ENCODE data around the gene EML1. TPM values are rescaled to one million over a fixed set of nuclear protein-coding genes. Genes with fewer than 3 reads are reported as not detected.

Gene EML1
- total and polyA plus RNA-seq, 2 donors from 2014 or later: 7.9 to 35.9 TPM

- Histone ChIP-seq H3K4me3 (ENCODE audit: low read length in 3 of 3) (no peak overlapping the region), H3K27me3 (ENCODE audit: control insufficient read depth, insufficient read depth, low read length) (no peaks in the 10 kb centered on the region), H3K36me3 (ENCODE audit: control insufficient read depth in 2 of 3, insufficient read depth in 3 of 3, low read length in 3 of 3) (no peaks in the 10 kb centered on the region), H3K9me3 (ENCODE audit: control insufficient read depth in 2 of 3, insufficient read depth in 1 of 3, low read length in 3 of 3) (no peaks in the 10 kb centered on the region), H3K27ac (ENCODE audit: low read depth in 2 of 2, low read length in 2 of 2) (no peak overlapping the region), H3K4me1 (ENCODE audit: control insufficient read depth in 2 of 3, insufficient read depth in 2 of 3, low read depth in 1 of 3, low read length in 3 of 3) (no peaks in the 10 kb centered on the region), H3K9ac (ENCODE audit: low read length in 3 of 3) (no peak overlapping the region)
- FAIRE-seq: no peak
- DNase-seq: no peak
- intact Hi-C loops (cut with DNase I): loop anchor here (5.0 kb wide), 1 partner anchor 161 kb away; no protein-coding TSS in a partner anchor
- no peak for TF ChIP-seq CTCF (IDR thresholded peaks at IDR 0.05; ENCODE audit: borderline replicate concordance, extremely low read depth, insufficient read depth)
Measured at GRCh38 chr14:99888149-99888548, 94.9 kb downstream of the EML1 start.

- TF ChIP-seq CTCF (IDR thresholded peaks at IDR 0.05; ENCODE audit: borderline replicate concordance, extremely low read depth, insufficient read depth): no peak
- no peak overlapping the region for H3K27ac ChIP-seq (ENCODE audit: low read depth in 2 of 2, low read length in 2 of 2)
- no peaks in the 10 kb centered on the region for H3K4me1 ChIP-seq (ENCODE audit: control insufficient read depth in 2 of 3, insufficient read depth in 2 of 3, low read depth in 1 of 3, low read length in 3 of 3)
- H3K9ac ChIP-seq (ENCODE audit: low read length in 3 of 3): no peak overlapping the region
- H3K27me3 ChIP-seq (ENCODE audit: control insufficient read depth, insufficient read depth, low read length): no peaks in the 10 kb centered on the region
- no peaks in the 10 kb centered on the region for H3K36me3 ChIP-seq (ENCODE audit: control insufficient read depth in 2 of 3, insufficient read depth in 3 of 3, low read length in 3 of 3)
- DNase-seq (no peak), FAIRE-seq (no peak)
- H3K4me3 ChIP-seq (ENCODE audit: low read length in 3 of 3): no peak overlapping the region
- intact Hi-C loops (cut with DNase I): loop anchor here (5.0 kb wide), 1 partner anchor 162 kb away; no protein-coding TSS in a partner anchor
- no peaks in the 10 kb centered on the region for H3K9me3 ChIP-seq (ENCODE audit: control insufficient read depth in 2 of 3, insufficient read depth in 1 of 3, low read length in 3 of 3)
Measured at GRCh38 chr14:99889268-99889667, 96.1 kb downstream of the EML1 start.

GRCh38 chr14:99891266-99891665 lies 98.1 kb downstream of the EML1 start:
- Histone ChIP-seq H3K4me1 (ENCODE audit: control insufficient read depth in 2 of 3, insufficient read depth in 2 of 3, low read depth in 1 of 3, low read length in 3 of 3) (no peaks in the 10 kb centered on the region), H3K27ac (ENCODE audit: low read depth in 2 of 2, low read length in 2 of 2) (no peak overlapping the region), H3K9me3 (ENCODE audit: control insufficient read depth in 2 of 3, insufficient read depth in 1 of 3, low read length in 3 of 3) (no peaks in the 10 kb centered on the region), H3K4me3 (ENCODE audit: low read length in 3 of 3) (no peak overlapping the region), H3K36me3 (ENCODE audit: control insufficient read depth in 2 of 3, insufficient read depth in 3 of 3, low read length in 3 of 3) (no peaks in the 10 kb centered on the region), H3K27me3 (ENCODE audit: control insufficient read depth, insufficient read depth, low read length) (no peaks in the 10 kb centered on the region), H3K9ac (ENCODE audit: low read length in 3 of 3) (no peak overlapping the region)
- intact Hi-C loops (cut with DNase I): no loop called here
- no peak for FAIRE-seq
- no peak for TF ChIP-seq CTCF (IDR thresholded peaks at IDR 0.05; ENCODE audit: borderline replicate concordance, extremely low read depth, insufficient read depth)
- DNase-seq: no peak

- no peak for TF ChIP-seq CTCF (IDR thresholded peaks at IDR 0.05; ENCODE audit: borderline replicate concordance, extremely low read depth, insufficient read depth)
- FAIRE-seq (no peak), DNase-seq (no peak)
- Histone ChIP-seq H3K9me3 (ENCODE audit: control insufficient read depth in 2 of 3, insufficient read depth in 1 of 3, low read length in 3 of 3) (no peaks in the 10 kb centered on the region), H3K9ac (ENCODE audit: low read length in 3 of 3) (no peak overlapping the region), H3K36me3 (ENCODE audit: control insufficient read depth in 2 of 3, insufficient read depth in 3 of 3, low read length in 3 of 3) (no peaks in the 10 kb centered on the region), H3K27me3 (ENCODE audit: control insufficient read depth, insufficient read depth, low read length) (no peaks in the 10 kb centered on the region), H3K4me3 (ENCODE audit: low read length in 3 of 3) (no peak overlapping the region), H3K4me1 (ENCODE audit: control insufficient read depth in 2 of 3, insufficient read depth in 2 of 3, low read depth in 1 of 3, low read length in 3 of 3) (no peaks in the 10 kb centered on the region), H3K27ac (ENCODE audit: low read depth in 2 of 2, low read length in 2 of 2) (no peak overlapping the region)
- intact Hi-C loops (cut with DNase I): no loop called here
Measured at GRCh38 chr14:99891900-99892299, 98.7 kb downstream of the EML1 start.
